D721Med (cell line): ENCODE data around the gene MTNR1A.

Experiments used
- DNase-seq: peaks from one replicate; pipeline ENCODE4 v3.0.0; 2011; ENCODE audit warnings: low spot score; ENCODE audit not compliant: insufficient read length
- FAIRE-seq: peaks from 2 replicates; lab custom pipeline; 2011; peaks lifted over from hg19 to GRCh38; lab: Jason Lieb, UNC
- TF ChIP-seq, protein P1 (sequence below): IDR thresholded peaks from 2 replicates; pipeline ENCODE4 v1.5.1; 2012; ENCODE audit warnings: mild to moderate bottlenecking, control low read depth; ENCODE audit not compliant: insufficient read depth; ENCODE audit errors: missing control alignments

The MTNR1A gene

DNA sequence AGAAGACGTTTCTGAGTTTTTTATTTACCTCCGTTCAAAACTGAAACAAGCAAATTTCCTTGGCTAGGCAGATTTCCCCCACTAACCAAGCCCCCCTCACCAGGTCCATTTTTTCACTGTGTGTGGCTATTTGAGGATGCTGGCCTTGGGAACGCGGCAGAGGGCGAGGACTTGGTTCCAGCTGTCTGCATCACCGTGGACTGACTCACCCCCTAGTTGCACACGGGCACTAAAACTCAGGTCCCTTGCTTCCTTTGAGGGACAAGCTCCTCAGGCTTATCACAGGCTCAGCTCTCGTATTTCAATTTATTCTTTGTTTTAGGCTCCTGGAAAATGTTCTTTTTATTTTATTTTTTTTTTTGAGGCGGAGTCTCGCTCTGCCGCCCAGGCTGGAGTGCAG, 8.4 kb upstream of the MTNR1A start:
- DNase-seq (no peak), FAIRE-seq (no peak)
- TF ChIP-seq, protein P1, sequence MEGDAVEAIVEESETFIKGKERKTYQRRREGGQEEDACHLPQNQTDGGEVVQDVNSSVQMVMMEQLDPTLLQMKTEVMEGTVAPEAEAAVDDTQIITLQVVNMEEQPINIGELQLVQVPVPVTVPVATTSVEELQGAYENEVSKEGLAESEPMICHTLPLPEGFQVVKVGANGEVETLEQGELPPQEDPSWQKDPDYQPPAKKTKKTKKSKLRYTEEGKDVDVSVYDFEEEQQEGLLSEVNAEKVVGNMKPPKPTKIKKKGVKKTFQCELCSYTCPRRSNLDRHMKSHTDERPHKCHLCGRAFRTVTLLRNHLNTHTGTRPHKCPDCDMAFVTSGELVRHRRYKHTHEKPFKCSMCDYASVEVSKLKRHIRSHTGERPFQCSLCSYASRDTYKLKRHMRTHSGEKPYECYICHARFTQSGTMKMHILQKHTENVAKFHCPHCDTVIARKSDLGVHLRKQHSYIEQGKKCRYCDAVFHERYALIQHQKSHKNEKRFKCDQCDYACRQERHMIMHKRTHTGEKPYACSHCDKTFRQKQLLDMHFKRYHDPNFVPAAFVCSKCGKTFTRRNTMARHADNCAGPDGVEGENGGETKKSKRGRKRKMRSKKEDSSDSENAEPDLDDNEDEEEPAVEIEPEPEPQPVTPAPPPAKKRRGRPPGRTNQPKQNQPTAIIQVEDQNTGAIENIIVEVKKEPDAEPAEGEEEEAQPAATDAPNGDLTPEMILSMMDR: no peak

DNA sequence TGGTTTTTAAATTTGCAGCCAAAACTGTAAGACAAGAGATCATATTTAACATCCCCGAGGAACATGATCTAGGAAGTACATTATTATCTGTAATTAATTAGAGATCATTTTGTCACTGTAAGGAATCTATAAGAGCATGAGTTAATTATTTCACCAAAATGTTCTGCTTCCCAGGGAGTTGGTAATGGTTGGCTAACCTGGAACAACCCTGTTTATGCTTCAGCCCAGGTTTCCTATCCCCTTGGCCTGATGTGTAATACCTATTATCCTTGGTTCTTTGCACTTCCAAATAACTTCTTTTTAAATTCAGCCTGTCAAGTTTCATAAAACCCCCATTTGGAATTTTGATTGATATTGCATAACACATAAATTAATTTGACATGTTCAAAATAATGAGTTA, 6.4 kb upstream of the MTNR1A start:
- DNase-seq: no peak
- FAIRE-seq: no peak
- TF ChIP-seq, protein P1: no peak

DNA sequence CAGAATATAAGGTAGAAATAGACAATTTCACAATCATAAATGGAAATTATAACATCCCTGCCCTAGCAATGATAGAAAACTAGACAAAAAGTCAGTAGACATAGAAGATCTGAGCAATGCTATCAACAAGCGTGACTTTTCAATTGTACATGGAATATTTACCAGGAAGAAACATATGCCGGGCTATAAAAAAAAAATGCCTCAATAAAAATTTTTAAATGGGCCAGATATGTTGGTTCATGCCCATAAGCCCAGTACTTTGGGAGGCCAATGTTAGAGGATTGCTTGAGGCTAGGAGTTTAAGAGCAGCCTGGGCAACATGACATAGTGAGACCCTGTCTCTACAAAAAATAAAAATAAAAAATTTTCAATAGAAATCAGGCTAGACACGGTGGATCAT, 5.3 kb upstream of the MTNR1A start:
- no peak for FAIRE-seq
- TF ChIP-seq, protein P1: no peak
- no peak for DNase-seq

DNA sequence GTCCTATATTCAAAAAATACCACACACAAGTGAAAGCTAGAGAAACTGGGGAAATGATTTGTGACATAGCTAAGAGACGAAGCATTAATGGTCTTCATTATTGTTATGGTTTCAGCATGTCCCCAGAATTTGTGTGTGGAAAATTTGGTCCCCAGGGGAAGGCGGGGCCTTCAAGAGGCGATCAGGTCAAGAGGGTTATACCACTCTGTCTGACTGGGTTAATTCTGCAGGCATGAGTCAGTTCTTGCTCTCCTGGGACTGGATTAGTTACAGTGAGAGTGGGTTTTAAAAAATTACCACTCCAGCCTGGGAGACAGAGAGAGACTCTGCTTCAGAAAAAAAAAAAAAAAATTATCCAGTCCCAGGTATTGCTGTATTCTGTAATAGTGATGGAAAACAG, 2.1 kb upstream of the MTNR1A start:
- DNase-seq: no peak
- FAIRE-seq: no peak
- TF ChIP-seq, protein P1: no peak

DNA sequence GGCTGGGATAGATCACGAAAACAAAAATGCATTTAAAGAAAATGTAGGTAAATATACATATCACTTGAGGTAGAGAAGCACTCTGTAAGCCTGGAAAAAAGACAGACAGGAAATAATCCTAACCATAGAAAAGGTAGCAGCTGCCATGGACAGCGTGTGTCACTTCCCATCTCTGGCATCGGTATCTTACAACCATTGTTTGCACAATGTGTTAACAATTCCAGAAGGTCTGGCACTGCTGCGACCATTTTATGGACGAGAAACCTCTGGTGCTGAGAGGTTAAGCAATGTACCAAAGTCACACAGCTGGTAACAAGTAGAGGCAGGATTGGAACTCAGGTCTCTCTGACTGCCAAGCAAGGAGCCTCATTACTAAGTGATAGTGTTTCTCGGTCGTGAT, 1.7 kb upstream of the MTNR1A start:
- no peak for DNase-seq
- no peak for FAIRE-seq
- TF ChIP-seq, protein P1: no peak

DNA sequence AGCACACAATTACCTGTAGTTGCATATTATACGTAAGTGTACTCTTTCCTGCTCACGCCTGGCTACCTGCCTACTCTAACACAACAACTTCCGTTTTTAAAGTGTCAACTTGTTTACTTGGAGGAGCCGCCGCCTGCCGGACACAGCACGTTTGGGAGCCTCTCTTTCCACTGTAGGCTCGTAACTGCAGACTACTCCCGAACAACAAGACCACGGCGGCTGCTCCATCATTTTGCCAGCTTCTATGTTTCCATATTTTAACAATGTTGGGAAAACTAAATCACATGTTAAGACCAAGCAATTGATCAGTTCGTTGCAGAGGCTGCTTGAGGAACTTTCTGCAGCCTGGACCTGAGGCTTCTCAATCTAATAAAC, 841 bp downstream of the MTNR1A start:
- TF ChIP-seq, protein P1: no peak
- no peak for DNase-seq
- no peak for FAIRE-seq

DNA sequence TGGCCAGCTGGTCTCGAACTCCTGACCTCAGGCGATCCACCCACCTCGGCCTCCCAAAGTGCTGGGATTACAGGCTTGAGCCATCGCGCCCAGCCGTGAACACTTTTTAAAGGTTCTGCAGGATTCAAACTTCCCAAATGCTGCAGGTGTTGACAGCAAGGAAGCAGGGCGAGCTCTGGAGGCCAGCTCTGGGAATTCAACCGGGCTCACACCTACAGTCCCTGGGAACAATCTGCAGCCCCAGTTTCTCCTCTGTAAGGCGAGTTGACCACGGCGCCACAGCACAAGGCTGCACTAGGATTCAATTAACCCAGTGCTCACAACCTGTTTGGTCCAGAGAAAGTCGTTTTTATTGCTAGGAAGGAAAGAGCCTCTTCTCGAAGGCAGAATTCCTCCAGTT, 1.6 kb downstream of the MTNR1A start:
- TF ChIP-seq, protein P1: no peak
- FAIRE-seq (no peak), DNase-seq (no peak)
